Measurements from ENCODE around the gene PCNX3.

The PCNX3 gene

DNA sequence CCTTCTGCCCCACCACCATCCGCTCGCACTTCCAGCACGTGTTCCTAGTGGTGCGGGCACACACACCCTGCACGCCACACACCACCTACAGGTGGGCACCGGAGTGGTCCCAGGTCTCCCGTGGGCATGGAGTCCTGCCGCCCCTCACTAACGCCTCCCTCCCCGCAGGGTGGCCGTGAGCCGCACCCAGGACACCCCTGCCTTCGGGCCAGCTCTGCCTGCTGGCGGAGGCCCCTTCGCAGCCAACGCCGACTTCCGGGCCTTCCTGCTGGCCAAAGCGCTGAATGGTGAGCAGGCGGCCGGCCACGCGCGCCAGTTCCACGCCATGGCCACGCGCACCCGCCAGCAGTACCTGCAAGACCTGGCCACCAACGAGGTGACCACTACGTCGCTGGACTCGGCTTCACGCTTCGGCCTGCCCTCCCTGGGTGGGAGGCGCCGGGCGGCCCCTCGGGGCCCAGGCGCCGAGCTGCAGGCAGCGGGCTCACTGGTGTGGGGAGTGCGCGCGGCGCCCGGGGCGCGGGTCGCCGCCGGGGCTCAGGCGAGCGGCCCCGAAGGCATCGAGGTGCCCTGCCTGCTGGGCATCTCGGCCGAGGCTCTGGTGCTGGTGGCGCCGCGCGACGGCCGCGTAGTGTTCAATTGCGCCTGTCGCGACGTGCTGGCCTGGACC is 30.8 kb downstream of the PCNX3 start:
- TF ChIP-seq, protein P1, sequence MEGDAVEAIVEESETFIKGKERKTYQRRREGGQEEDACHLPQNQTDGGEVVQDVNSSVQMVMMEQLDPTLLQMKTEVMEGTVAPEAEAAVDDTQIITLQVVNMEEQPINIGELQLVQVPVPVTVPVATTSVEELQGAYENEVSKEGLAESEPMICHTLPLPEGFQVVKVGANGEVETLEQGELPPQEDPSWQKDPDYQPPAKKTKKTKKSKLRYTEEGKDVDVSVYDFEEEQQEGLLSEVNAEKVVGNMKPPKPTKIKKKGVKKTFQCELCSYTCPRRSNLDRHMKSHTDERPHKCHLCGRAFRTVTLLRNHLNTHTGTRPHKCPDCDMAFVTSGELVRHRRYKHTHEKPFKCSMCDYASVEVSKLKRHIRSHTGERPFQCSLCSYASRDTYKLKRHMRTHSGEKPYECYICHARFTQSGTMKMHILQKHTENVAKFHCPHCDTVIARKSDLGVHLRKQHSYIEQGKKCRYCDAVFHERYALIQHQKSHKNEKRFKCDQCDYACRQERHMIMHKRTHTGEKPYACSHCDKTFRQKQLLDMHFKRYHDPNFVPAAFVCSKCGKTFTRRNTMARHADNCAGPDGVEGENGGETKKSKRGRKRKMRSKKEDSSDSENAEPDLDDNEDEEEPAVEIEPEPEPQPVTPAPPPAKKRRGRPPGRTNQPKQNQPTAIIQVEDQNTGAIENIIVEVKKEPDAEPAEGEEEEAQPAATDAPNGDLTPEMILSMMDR (IDR thresholded peaks at IDR 0.05; ENCODE audit: insufficient read depth, low read depth, low read length, missing control alignments), result no peak
- DNase-seq (ENCODE audit: low read depth), result no peak
- peak overlapping the region; percentile 56 for H3K4me3 ChIP-seq (ENCODE audit: low read length)

DNA sequence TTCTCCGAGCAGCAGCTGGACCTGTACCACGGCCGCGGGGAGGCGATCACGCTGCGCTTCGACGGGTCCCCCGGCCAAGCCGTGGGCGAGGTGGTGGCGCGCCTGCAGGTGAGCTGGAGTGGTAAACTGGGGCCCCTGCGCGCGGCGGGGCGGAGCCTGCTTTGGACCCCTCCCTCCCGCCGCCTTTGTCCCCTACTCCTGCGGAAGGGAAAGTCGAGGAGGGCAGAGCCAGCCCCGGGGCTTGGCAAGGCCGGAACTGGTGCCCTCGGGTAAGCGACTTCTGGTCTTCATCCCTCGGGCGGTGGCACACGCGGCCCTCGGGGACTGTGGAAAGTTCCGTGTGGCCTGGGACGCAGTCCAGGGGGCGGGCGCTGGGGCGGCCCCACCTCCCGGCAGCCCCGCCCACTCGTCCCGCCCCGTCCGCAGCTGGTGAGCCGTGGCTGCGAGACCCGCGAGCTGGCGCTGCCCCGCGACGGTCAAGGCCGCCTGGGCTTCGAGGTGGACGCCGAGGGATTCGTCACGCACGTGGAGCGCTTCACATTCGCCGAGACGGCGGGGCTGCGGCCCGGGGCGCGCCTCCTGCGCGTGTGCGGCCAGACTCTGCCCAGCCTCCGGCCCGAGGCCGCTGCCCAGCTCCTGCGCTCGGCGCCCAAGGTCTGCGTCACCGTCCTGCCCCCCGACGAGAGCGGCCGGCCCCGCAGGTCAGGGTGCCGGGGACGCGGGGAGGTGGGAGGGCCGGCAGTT is 31.6 kb downstream of the PCNX3 start:
- H3K4me3 ChIP-seq (ENCODE audit: low read length), result peak overlapping the region; percentile 56
- peak; percentile 62 for DNase-seq (ENCODE audit: low read depth)
- TF ChIP-seq, protein P1 (IDR thresholded peaks at IDR 0.05; ENCODE audit: insufficient read depth, low read depth, low read length, missing control alignments), result no peak

DNA sequence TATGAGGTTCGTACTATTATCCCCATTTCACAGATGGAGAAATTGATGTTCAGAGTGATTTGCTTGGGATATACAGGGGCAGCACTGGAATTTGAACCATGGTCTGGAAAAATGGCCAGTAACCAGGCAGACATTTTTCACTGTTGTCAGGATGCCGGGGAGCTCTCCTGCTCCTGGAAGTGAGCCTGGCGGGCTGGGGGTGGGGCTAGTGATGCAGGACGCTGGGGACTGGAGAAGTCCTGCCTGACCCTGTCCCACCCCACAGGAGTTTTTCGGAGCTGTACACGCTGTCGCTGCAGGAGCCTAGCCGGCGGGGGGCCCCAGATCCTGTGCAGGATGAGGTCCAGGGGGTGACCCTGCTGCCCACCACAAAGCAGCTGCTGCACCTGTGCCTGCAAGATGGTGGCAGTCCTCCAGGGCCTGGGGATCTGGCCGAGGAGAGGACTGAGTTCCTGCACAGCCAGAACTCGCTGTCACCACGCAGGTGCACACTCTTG is 33.5 kb downstream of the PCNX3 start:
- no peak overlapping the region for H3K4me3 ChIP-seq (ENCODE audit: low read length)
- TF ChIP-seq, protein P1 (IDR thresholded peaks at IDR 0.05; ENCODE audit: insufficient read depth, low read depth, low read length, missing control alignments), result no peak
- no peak for DNase-seq (ENCODE audit: low read depth)

DNA sequence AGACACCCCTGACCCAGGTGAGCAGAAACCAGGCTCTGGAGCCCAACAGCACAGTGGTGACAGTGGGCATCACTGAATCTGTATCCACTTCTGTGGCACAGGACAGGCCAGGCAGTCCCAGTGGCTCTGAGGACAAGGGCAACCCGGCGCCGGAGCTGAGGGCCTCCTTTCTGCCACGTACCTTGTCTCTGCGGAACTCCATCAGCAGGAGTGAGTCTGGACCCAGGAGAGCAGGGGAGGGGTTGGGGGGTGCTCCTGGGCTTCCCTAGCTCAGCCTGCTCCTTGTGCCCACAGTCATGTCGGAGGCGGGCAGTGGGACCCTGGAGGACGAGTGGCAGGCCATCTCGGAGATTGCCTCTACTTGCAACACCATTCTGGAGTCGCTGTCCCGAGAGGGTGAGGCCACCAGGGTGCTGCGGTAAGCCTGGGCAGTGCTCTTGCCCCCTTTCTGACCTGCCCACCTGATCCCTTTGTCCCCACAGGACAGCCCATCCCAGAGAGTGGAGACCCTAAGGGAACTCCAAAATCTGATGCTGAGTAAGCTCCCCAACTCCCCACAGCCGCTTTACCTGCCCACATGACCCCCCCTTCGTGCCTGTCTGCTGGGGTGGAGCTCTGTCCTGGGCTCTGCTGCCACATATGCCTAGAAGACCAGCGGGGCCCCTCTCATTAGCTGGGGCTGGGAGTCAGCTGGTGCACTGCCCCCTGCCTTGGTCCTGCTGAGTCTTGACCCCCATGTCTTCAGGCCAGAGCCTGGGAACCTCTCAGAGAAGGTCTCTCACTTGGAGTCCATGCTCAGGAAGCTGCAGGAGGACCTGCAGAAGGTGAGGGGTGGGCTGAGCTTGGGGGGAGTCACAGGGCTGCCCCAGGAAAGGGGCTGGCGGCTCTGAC is 34.3 kb downstream of the PCNX3 start:
- no peak for DNase-seq (ENCODE audit: low read depth)
- no peak overlapping the region for H3K4me3 ChIP-seq (ENCODE audit: low read length)
- TF ChIP-seq, protein P1 (IDR thresholded peaks at IDR 0.05; ENCODE audit: insufficient read depth, low read depth, low read length, missing control alignments), result no peak

DNA sequence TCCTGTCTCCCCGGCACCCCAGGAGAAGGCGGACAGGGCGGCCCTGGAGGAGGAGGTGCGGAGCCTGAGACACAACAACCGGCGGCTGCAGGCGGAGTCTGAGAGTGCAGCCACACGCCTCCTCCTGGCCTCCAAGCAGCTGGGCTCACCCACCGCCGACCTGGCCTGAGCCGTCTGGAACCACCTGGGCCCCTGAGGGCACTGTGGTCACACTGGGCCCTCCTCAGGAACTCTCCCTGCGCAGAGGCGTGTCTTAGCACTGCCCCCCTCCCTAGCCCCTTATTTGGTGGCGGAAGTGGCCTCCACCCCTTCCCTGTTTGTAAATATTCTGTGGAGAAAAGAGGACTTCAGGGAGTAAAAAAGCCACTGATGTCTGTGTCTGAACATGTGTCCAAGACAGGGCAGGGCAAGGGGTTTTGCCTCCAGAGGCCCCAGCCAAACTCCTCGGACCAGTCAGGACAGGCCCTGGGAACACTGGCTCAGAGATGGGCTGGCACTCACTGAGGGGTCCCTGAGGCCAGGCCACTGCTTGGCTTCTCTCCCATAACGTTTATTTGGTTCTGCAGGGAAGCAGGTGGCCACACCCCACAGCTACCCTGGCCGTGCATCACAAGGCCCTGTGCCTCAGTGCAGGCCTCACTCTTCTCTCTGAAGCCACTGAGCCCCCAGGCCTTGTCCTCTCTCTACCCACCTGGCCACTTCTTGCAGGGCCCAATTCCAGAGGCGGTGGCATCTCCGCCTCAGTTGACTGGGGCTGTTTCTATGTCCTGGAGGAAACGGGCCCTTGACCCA is 35.2 kb downstream of the PCNX3 start:
- TF ChIP-seq, protein P1 (IDR thresholded peaks at IDR 0.05; ENCODE audit: insufficient read depth, low read depth, low read length, missing control alignments), result peak; percentile 13
- DNase-seq (ENCODE audit: low read depth), result peak; percentile 47
- H3K4me3 ChIP-seq (ENCODE audit: low read length), result no peak overlapping the region

DNA sequence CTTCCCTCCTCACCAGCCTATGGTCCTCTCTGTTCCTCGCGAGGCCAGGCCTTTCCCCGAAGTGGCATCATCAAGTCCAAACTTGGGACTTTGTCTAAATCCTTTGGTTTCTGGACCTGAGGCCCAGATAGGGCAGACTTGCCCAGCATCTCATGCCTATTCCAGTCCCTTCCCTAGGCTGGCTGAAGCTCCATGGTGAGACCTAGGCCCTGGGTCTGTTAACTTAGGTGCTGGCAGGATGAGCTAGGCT is 35.7 kb downstream of the PCNX3 start:
- H3K4me3 ChIP-seq (ENCODE audit: low read length), result no peak overlapping the region
- TF ChIP-seq, protein P1 (IDR thresholded peaks at IDR 0.05; ENCODE audit: insufficient read depth, low read depth, low read length, missing control alignments), result no peak

More for the DNA sequence above, 35.7 kb downstream of the PCNX3 start:
- DNase-seq (ENCODE audit: low read depth), result no peak
